ENCODE results near the gene IL25.
"Not testable (repeated sequence)": the region's sequence is repeated elsewhere in the genome, so short reads cannot be mapped to it uniquely, and the experiment has no call there.

Gene IL25

GRCh38 chr14:23372509-23372908 lies at the start of gene IL25:
TSS of gene IL25 (plus strand) at chr14:23372809.
- DNase-seq (ENCODE audit: insufficient read length, low spot score) (no peak), FAIRE-seq (no peak)
- TF ChIP-seq POLR2A (IDR thresholded peaks at IDR 0.05; ENCODE audit: low read depth, low read length) = no peak

- no peak for TF ChIP-seq POLR2A (IDR thresholded peaks at IDR 0.05; ENCODE audit: low read depth, low read length)
- FAIRE-seq (no peak), DNase-seq (ENCODE audit: insufficient read length, low spot score) (no peak)
These were observed 48.7 kb upstream of the IL25 start for GRCh38 chr14:23323838-23324454.

- FAIRE-seq (no peak), DNase-seq (ENCODE audit: insufficient read length, low spot score) (no peak)
- TF ChIP-seq POLR2A (IDR thresholded peaks at IDR 0.05; ENCODE audit: low read depth, low read length) = no peak
These were observed 48.2 kb upstream of the IL25 start for GRCh38 chr14:23324455-23324846.

- DNase-seq (ENCODE audit: insufficient read length, low spot score) (no peak), FAIRE-seq (no peak)
- TF ChIP-seq POLR2A (IDR thresholded peaks at IDR 0.05; ENCODE audit: low read depth, low read length) = no peak
These were observed 47.6 kb upstream of the IL25 start for GRCh38 chr14:23324993-23325392.

GRCh38 chr14:23325746-23326145 lies 46.9 kb upstream of the IL25 start:
- DNase-seq (ENCODE audit: insufficient read length, low spot score); FAIRE-seq: not testable (repeated sequence)

- no peak for TF ChIP-seq POLR2A (IDR thresholded peaks at IDR 0.05; ENCODE audit: low read depth, low read length)
- no peak for FAIRE-seq
- DNase-seq (ENCODE audit: insufficient read length, low spot score) = no peak
These were observed 45.9 kb upstream of the IL25 start for GRCh38 chr14:23326491-23327332.

GRCh38 chr14:23327947-23328744 lies 44.5 kb upstream of the IL25 start:
- FAIRE-seq (peak; percentile 38), DNase-seq (ENCODE audit: insufficient read length, low spot score) (peak; percentile 37)
- TF ChIP-seq POLR2A (IDR thresholded peaks at IDR 0.05; ENCODE audit: low read depth, low read length) = no peak

- FAIRE-seq = no peak
- no peak for TF ChIP-seq POLR2A (IDR thresholded peaks at IDR 0.05; ENCODE audit: low read depth, low read length)
- no peak for DNase-seq (ENCODE audit: insufficient read length, low spot score)
These were observed 37.0 kb upstream of the IL25 start for GRCh38 chr14:23335623-23336022.

- DNase-seq (ENCODE audit: insufficient read length, low spot score) (no peak), FAIRE-seq (no peak)
- no peak for TF ChIP-seq POLR2A (IDR thresholded peaks at IDR 0.05; ENCODE audit: low read depth, low read length)
These were observed 32.9 kb upstream of the IL25 start for GRCh38 chr14:23339506-23340268.

GRCh38 chr14:23344481-23344880 lies 28.1 kb upstream of the IL25 start:
- FAIRE-seq (no peak), DNase-seq (ENCODE audit: insufficient read length, low spot score) (no peak)
- TF ChIP-seq POLR2A (IDR thresholded peaks at IDR 0.05; ENCODE audit: low read depth, low read length) = no peak

- DNase-seq (ENCODE audit: insufficient read length, low spot score) (no peak), FAIRE-seq (no peak)
- no peak for TF ChIP-seq POLR2A (IDR thresholded peaks at IDR 0.05; ENCODE audit: low read depth, low read length)
These were observed 26.5 kb upstream of the IL25 start for GRCh38 chr14:23345987-23346692.

GRCh38 chr14:23346693-23347405 lies 25.8 kb upstream of the IL25 start:
- no peak for FAIRE-seq
- no peak for TF ChIP-seq POLR2A (IDR thresholded peaks at IDR 0.05; ENCODE audit: low read depth, low read length)
- no peak for DNase-seq (ENCODE audit: insufficient read length, low spot score)
